Measurements from ENCODE around the gene DDO. TPM values are rescaled to one million over a fixed set of nuclear protein-coding genes. Genes with fewer than 3 reads are reported as not detected.

Gene DDO
- total and polyA plus RNA-seq, 2 of the 8 experiments (the other 6 are each of a cell fraction or from before 2014, with no cell fraction given), result not detected

DNA sequence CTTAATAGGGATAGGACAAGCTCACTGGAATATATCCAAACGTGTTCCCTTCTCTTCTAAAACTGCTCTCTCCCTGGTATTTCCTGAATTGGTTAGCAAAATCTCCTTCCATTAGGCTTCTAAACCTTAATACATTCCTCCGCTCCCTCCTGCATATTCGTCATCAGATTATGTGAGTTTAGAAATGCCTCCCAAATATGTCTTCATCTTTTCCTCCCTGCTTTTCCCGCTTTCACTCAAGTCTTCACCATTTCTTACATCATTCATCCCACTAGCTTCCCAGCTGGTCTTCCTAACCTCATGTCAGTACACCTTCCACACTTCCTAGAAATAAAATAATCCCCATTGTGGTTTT, 34.1 kb upstream of the DDO start:
- 86 to 100% methylated on average over 1 to 4 of the region's 4 CpGs for WGBS, 2 experiments (ENCODE audit: extremely low coverage in 1 of 2, insufficient coverage in 1 of 2, insufficient read length in 1 of 2, insufficient replicate concordance in 2 of 2, low coverage in 1 of 2, low lambda C conversion rate in 2 of 2, missing lambda C conversion rate in 1 of 2)
- Histone ChIP-seq H2BK15ac (ENCODE audit: low read length) (no peak overlapping the region), H4K8ac (ENCODE audit: extremely low read depth, insufficient read depth, low read length) (no peak overlapping the region), H3K23ac (ENCODE audit: insufficient read length) (no peak overlapping the region), H3K79me1 (ENCODE audit: low read depth, low read length) (no peaks in the 10 kb centered on the region), H3K9me3 (ENCODE audit: insufficient read depth in 2 of 2, low read depth in 1 of 2, low read length in 1 of 2) (no peaks in the 10 kb centered on the region), H3K27ac (ENCODE audit: low read depth, low read length) (no peak overlapping the region), H2AFZ (ENCODE audit: low read length) (no peak overlapping the region), H2AK5ac (ENCODE audit: low read depth, low read length) (no peak overlapping the region), H3K79me2 (ENCODE audit: control insufficient read depth in 1 of 2, insufficient read depth in 2 of 2, low read length in 2 of 2) (no peaks in the 10 kb centered on the region), H3K4me2 (ENCODE audit: insufficient read depth in 1 of 2, low read depth in 2 of 2, low read length in 2 of 2) (no peak overlapping the region), H3K14ac (ENCODE audit: insufficient read length) (no peak overlapping the region), H3K56ac (replicated peaks; ENCODE audit: insufficient read length, low read depth, low read length) (no peak overlapping the region), H2BK120ac (replicated peaks; ENCODE audit: low read depth, low read length) (no peak overlapping the region), H3K27me3 (replicated peaks in 1 of 4; ENCODE audit: control insufficient read depth in 3 of 4, extremely low read depth in 1 of 4, insufficient read depth in 3 of 4, low read length in 3 of 4) (no peaks in the 10 kb centered on the region), H2BK5ac (ENCODE audit: low read depth, low read length) (no peak overlapping the region), H3K4ac (replicated peaks; ENCODE audit: insufficient read length, low read depth, low read length) (no peak overlapping the region), H4K91ac (replicated peaks; ENCODE audit: insufficient read length, low read length) (no peak overlapping the region), H3K4me3 (ENCODE audit: extremely low read depth in 1 of 4, insufficient read depth in 2 of 4, low read depth in 3 of 4, low read length in 4 of 4) (no peak overlapping the region), H2BK12ac (ENCODE audit: low read depth, low read length) (no peak overlapping the region), H2BK20ac (ENCODE audit: low read length) (no peak overlapping the region), H3K4me1 (replicated peaks in 1 of 4; ENCODE audit: control insufficient read depth in 3 of 4, insufficient read depth in 4 of 4, low read length in 3 of 4) (no peaks in the 10 kb centered on the region), H4K5ac (ENCODE audit: insufficient read length, low read depth, low read length) (no peak overlapping the region), H3K36me3 (ENCODE audit: control insufficient read depth in 2 of 4, insufficient read depth in 4 of 4, low read length in 3 of 4) (no peaks in the 10 kb centered on the region), H4K20me1 (replicated peaks in 1 of 2; ENCODE audit: control insufficient read depth in 1 of 2, insufficient read depth in 2 of 2, low read length in 2 of 2) (no peaks in the 10 kb centered on the region), H3K9ac (replicated peaks in 1 of 4; ENCODE audit: extremely low read depth in 1 of 4, low read depth in 3 of 4, low read length in 3 of 4) (no peak overlapping the region), H3K23me2 (ENCODE audit: low read depth, low read length) (no peaks in the 10 kb centered on the region), H3K18ac (ENCODE audit: extremely low read depth, low read length) (no peak overlapping the region)
- ChIA-PET CTCF (ENCODE audit: partially characterized antibody) (interaction anchor here (1.0 to 1.2 kb wide), 3 partner anchors 9 to 57 kb away, joined by 3 read pairs; no protein-coding TSS in a partner anchor), POLR2A (ENCODE audit: partially characterized antibody) (interaction anchor here (0.6 kb wide), 1 partner anchor 544 kb away, joined by 3 read pairs; no protein-coding TSS in a partner anchor)
- DNase-seq (ENCODE audit: low read depth in 1 of 2, low spot score in 2 of 2), result no peak
- FAIRE-seq, result no peak
- no peak for TF ChIP-seq BRCA1 (IDR thresholded peaks at IDR 0.05; ENCODE audit: low read depth, low read length)
- TF ChIP-seq, protein P1, sequence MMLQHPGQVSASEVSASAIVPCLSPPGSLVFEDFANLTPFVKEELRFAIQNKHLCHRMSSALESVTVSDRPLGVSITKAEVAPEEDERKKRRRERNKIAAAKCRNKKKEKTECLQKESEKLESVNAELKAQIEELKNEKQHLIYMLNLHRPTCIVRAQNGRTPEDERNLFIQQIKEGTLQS (IDR thresholded peaks at IDR 0.05; ENCODE audit: insufficient read depth, low read depth, low read length), result no peak
- TF ChIP-seq, protein P2, sequence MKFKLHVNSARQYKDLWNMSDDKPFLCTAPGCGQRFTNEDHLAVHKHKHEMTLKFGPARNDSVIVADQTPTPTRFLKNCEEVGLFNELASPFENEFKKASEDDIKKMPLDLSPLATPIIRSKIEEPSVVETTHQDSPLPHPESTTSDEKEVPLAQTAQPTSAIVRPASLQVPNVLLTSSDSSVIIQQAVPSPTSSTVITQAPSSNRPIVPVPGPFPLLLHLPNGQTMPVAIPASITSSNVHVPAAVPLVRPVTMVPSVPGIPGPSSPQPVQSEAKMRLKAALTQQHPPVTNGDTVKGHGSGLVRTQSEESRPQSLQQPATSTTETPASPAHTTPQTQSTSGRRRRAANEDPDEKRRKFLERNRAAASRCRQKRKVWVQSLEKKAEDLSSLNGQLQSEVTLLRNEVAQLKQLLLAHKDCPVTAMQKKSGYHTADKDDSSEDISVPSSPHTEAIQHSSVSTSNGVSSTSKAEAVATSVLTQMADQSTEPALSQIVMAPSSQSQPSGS (IDR thresholded peaks at IDR 0.05; ENCODE audit: low read length), result no peak
- no peak for TF ChIP-seq CEBPB (IDR thresholded peaks at IDR 0.05; ENCODE audit: low read depth, low read length)
- no peak for TF ChIP-seq SP1 (IDR thresholded peaks at IDR 0.05; ENCODE audit: low read depth, low read length)
- no peak for TF ChIP-seq SIRT6 (IDR thresholded peaks at IDR 0.05; ENCODE audit: low read length)
- no peak for TF ChIP-seq NANOG (IDR thresholded peaks at IDR 0.05; ENCODE audit: insufficient read depth, low read depth, low read length, poor library complexity, severe bottlenecking)
- TF ChIP-seq SAP30 (IDR thresholded peaks at IDR 0.05; ENCODE audit: insufficient read depth, insufficient replicate concordance, low read length), result no peak
- TF ChIP-seq RXRA (IDR thresholded peaks at IDR 0.05; ENCODE audit: insufficient read depth, low read depth, low read length), result no peak
- TF ChIP-seq CBX5 (IDR thresholded peaks at IDR 0.05; ENCODE audit: low read depth, low read length), result no peak
- no peak for TF ChIP-seq POLR2AphosphoS5 (IDR thresholded peaks at IDR 0.05; ENCODE audit: low read depth, low read length)
- TF ChIP-seq RFX5 (IDR thresholded peaks at IDR 0.05; ENCODE audit: borderline replicate concordance, low read depth, low read length), result no peak
- no peak for TF ChIP-seq KDM1A (IDR thresholded peaks at IDR 0.05; ENCODE audit: borderline replicate concordance, low read length)
